22Rv1 (cell line): ENCODE measurements around the gene FAM227B.

Experiments
- ZFX ChIP-seq: fragments of 450-650 bp; IDR thresholded peaks from 2 replicates; pipeline ENCODE4 v1.6.1; 2017; ENCODE audit warnings: antibody characterized with exemption, borderline replicate concordance
- TF ChIP-seq, protein P1 (sequence below): fragments of 450-650 bp; IDR thresholded peaks from 2 replicates; pipeline ENCODE4 v1.5.1; 2017; ENCODE audit warnings: mild to moderate bottlenecking

DNA sequence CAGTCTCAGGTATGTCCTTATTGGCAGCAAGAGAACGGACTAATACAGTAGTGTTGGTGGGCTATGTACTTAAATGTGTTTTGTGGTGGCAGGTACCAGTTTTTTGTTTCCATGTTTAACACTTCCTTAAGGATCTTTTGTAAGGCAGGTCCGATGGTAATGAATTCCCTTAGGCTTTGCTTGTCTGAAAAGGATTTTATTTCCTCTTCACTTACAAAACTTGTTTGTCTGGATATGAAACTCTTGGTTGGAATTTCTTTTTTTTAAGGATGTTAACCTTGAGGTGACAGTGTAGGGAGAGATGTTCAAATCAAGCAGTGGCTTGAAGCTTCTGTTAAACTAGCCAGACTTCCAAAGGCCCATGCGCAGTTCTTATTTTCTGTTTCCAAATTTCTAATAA lies 319.8 kb downstream of the FAM227B start:
- TF ChIP-seq, protein P1, sequence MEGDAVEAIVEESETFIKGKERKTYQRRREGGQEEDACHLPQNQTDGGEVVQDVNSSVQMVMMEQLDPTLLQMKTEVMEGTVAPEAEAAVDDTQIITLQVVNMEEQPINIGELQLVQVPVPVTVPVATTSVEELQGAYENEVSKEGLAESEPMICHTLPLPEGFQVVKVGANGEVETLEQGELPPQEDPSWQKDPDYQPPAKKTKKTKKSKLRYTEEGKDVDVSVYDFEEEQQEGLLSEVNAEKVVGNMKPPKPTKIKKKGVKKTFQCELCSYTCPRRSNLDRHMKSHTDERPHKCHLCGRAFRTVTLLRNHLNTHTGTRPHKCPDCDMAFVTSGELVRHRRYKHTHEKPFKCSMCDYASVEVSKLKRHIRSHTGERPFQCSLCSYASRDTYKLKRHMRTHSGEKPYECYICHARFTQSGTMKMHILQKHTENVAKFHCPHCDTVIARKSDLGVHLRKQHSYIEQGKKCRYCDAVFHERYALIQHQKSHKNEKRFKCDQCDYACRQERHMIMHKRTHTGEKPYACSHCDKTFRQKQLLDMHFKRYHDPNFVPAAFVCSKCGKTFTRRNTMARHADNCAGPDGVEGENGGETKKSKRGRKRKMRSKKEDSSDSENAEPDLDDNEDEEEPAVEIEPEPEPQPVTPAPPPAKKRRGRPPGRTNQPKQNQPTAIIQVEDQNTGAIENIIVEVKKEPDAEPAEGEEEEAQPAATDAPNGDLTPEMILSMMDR: no peak
- TF ChIP-seq ZFX: no peak
